Lower lobe of right lung (tissue), 2 donors: ENCODE data around the gene PRDX1. TPM values are rescaled to one million over a fixed set of nuclear protein-coding genes. Genes with fewer than 3 reads are reported as not detected.
"Not testable (repeated sequence)": the region's sequence is repeated elsewhere in the genome, so short reads cannot be mapped to it uniquely, and the experiment has no call there.

Source experiments
- ATAC-seq, 2 donors: fragments of 200-7000 bp; cut with Tn5 transposase; one replicate each; pipeline ENCODE4 v1.9.1; 2020 to 2022; ENCODE audit warnings: mild to moderate bottlenecking in 2 of 2, moderate library complexity in 2 of 2
- DNase-seq: peaks from one replicate; pipeline ENCODE4 v3.0.0-alpha.2; 2020
- H3K27ac ChIP-seq: fragments of 200-600 bp; one replicate; pipeline ENCODE4 v1.8.0; 2022
- H3K27me3 ChIP-seq: fragments of 200-600 bp; one replicate; pipeline ENCODE4 v1.8.0; 2022; ENCODE audit warnings: low read depth
- H3K36me3 ChIP-seq: fragments of 200-600 bp; one replicate; pipeline ENCODE4 v1.8.0; 2022; ENCODE audit warnings: mild to moderate bottlenecking
- H3K4me1 ChIP-seq: fragments of 200-600 bp; one replicate; pipeline ENCODE4 v1.8.0; 2022
- H3K4me3 ChIP-seq: fragments of 200-600 bp; one replicate; pipeline ENCODE4 v1.8.0; 2022; ENCODE audit warnings: mild to moderate bottlenecking
- H3K9me3 ChIP-seq: fragments of 200-600 bp; one replicate; pipeline ENCODE4 v1.8.0; 2022
- intact Hi-C: fragments of 100-400 bp; cut with DNase I; formaldehyde crosslinking; loops from one replicate; pipeline ENCODE4 v1.11.0; 2022
- total RNA-seq: library from RNA; stranded (reverse); fragmentation: NEBNext Ultra II Directional; extraction: Animal tissue kit (Norgen Biotek cat#: 25700); gene quantifications from one replicate; pipeline ENCODE4 v1.2.1, GENCODE V29; 2021
- TF ChIP-seq, protein P1 (sequence below): fragments of 200-600 bp; IDR thresholded peaks from one replicate; pipeline ENCODE4 v1.8.0; 2022; ENCODE audit warnings: antibody characterized with exemption, mild to moderate bottlenecking
- donor health status: DM: no; HTN: yes; CAD: no; lungs with severe emphysema.

PRDX1 gene
- total RNA-seq, 1 donor from 2014 or later: 417 TPM

DNA sequence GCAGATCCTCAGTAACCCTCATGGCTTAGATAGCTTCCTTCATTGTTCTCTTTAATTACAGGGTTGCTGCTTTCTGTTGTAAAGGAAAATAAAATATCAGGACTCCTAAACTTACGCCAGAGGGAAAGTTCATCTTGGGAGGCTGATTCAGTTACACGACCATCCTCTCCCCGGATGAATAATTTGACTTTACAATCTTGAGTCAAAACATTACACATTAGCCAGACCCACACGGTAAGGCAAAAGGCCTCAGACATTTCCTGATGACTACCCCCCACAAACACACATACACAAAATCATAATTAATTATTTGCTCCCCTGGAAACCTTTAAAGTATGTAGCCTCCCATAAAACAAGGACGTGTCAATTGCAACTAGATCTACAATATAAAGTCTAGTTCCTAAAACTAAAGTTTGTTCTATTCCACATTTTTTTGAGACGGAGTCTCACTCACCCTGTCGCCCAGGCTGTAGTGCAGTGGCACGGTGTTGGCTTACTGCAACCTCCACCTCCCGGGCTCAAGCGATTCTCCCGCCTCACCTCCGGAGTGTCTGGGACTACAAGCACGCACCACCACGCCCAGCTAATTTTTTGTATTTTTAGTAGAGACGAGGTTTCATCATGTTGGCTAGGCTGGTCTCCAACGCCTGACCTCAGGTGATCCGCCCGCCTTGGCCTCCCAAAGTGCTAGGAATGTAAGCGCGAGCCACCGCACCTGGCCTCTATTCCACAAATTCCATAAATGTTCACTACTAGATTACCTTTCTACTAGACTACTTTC is 830 bp upstream of the PRDX1 start:
- peak overlapping the region; percentile 94 for H3K27ac ChIP-seq
- peak overlapping the region; percentile 97 for H3K4me3 ChIP-seq
- H3K27me3 ChIP-seq: no peaks in the 10 kb centered on the region
- ATAC-seq (no peak), DNase-seq (no peak)
- no peaks in the 10 kb centered on the region for H3K9me3 ChIP-seq
- TF ChIP-seq, protein P1, sequence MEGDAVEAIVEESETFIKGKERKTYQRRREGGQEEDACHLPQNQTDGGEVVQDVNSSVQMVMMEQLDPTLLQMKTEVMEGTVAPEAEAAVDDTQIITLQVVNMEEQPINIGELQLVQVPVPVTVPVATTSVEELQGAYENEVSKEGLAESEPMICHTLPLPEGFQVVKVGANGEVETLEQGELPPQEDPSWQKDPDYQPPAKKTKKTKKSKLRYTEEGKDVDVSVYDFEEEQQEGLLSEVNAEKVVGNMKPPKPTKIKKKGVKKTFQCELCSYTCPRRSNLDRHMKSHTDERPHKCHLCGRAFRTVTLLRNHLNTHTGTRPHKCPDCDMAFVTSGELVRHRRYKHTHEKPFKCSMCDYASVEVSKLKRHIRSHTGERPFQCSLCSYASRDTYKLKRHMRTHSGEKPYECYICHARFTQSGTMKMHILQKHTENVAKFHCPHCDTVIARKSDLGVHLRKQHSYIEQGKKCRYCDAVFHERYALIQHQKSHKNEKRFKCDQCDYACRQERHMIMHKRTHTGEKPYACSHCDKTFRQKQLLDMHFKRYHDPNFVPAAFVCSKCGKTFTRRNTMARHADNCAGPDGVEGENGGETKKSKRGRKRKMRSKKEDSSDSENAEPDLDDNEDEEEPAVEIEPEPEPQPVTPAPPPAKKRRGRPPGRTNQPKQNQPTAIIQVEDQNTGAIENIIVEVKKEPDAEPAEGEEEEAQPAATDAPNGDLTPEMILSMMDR: no peak
- H3K36me3 ChIP-seq: peaks cover 13% of the 10 kb centered on the region
- H3K4me1 ChIP-seq: peaks cover 25% of the 10 kb centered on the region
- intact Hi-C loops: no loop called here

DNA sequence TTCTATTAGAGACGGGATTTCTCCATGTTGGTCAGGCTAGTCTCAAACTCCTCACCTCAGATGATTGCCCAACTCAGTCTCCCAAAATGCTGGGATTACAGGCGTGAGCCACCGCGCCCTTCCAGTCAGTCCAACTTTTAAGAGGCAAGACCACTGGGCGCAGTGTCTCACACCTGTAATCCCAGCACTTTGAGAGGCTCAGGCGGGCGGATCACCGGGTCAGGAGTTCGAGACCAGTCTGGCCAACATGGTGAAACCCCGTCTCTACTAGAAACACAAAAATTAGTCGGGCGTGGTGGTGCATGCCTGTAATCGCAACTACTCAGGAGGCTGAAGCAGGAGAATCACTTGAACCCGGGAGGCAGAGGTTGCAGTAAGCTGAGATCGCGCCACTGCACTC is 1.9 kb downstream of the PRDX1 start:
- H3K27me3 ChIP-seq, H3K9me3 ChIP-seq, DNase-seq, H3K27ac ChIP-seq, ATAC-seq, intact Hi-C loops: not testable (repeated sequence)
- H3K4me3 ChIP-seq: peak overlapping the region; percentile 25
- peaks cover 30% of the 10 kb centered on the region for H3K4me1 ChIP-seq
- peaks cover 41% of the 10 kb centered on the region for H3K36me3 ChIP-seq

DNA sequence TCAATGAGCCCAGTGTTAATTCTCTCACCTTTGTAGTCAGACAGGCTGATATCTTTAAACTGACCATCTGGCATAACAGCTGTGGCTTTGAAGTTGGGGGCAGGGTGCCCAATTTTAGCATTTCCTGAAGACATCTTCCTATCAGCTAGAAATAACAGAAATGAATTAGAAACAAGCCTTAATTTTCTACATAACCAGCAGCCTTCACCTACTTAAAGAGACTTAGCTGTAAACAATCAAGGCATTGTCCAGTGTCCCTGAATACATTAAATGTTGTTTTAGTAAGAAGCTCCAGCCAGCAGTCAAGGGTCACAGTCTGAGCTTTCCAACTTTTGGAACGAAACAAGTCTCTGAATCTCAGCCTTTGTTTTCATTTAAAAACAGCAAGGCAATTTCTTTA is 2.8 kb downstream of the PRDX1 start:
- ATAC-seq (no peak), DNase-seq (no peak)
- H3K36me3 ChIP-seq: peaks cover 49% of the 10 kb centered on the region
- H3K4me3 ChIP-seq: peak overlapping the region; percentile 25
- H3K9me3 ChIP-seq: no peaks in the 10 kb centered on the region
- H3K27ac ChIP-seq: no peak overlapping the region
- intact Hi-C loops: no loop called here
- no peaks in the 10 kb centered on the region for H3K27me3 ChIP-seq
- peaks cover 30% of the 10 kb centered on the region for H3K4me1 ChIP-seq
- TF ChIP-seq, protein P1: no peak

DNA sequence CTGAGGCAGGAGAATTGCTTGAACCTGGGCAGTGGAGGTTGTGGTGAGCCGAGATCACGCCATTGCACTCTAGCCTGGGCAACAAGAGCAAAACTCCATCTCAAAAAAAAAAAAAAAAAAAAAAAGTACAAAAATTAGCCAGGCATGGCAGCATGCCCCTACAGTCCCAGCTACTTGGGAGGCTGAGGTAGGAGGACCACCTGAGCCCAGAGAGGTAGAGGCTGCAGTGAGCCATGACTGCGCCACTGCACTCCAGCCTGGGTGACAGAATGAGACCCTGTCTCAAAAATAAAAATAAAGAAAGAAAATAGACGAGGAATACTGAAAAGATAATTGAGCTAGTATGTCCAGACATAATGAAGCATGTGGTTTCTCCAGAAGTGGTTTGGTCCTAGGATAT is 3.3 kb downstream of the PRDX1 start:
- H3K4me3 ChIP-seq, ATAC-seq, H3K27me3 ChIP-seq, H3K9me3 ChIP-seq, H3K27ac ChIP-seq, intact Hi-C loops, DNase-seq: not testable (repeated sequence)
- peaks cover 30% of the 10 kb centered on the region for H3K4me1 ChIP-seq
- peaks cover 55% of the 10 kb centered on the region for H3K36me3 ChIP-seq

DNA sequence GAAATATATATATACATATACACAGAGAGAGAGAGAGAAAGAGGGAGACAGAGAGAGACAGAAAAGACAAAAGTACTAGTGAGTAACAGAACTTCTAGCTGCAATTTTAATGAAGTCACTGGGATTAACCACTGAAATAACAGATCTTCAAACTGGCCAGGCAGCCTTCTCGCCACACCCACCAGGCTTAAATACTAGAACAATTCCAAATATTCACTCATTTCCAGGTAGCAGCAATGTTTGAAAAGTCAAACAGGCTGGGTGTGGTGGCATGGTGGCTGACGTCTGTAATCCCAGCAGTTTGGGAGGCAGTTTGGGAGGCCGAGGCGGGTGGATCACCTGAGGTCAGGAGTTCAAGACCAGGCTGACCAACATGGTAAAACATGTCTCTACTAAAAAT is 5.2 kb downstream of the PRDX1 start:
- Histone ChIP-seq H3K4me1 (peaks cover 30% of the 10 kb centered on the region), H3K27ac (no peak overlapping the region), H3K4me3 (no peak overlapping the region)

DNA sequence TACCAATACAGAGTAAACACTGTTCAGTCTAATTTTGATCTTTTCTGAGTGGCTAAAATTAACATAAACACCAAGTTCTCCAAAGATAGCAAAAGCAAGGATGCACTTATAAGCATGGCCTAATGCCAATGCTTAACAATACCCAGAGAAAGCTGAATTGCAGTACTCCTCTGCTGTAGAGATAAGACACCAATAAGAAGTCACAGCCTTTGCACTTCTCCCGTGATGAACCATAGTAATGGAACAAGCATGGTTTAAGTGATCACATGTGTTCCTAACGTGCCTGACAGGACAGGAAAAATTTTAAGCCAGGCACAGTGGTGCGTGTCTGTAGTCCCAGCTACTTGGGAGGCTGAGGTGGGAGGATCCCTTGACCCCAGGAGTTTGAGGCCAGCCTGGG is 5.6 kb downstream of the PRDX1 start:
- intact Hi-C loops: no loop called here
- no peak overlapping the region for H3K27ac ChIP-seq
- no peak overlapping the region for H3K4me3 ChIP-seq
- DNase-seq (no peak), ATAC-seq (no peak)
- TF ChIP-seq, protein P1: no peak
- H3K9me3 ChIP-seq: no peaks in the 10 kb centered on the region
- peaks cover 78% of the 10 kb centered on the region for H3K36me3 ChIP-seq
- H3K4me1 ChIP-seq: peaks cover 30% of the 10 kb centered on the region
- H3K27me3 ChIP-seq: no peaks in the 10 kb centered on the region

More for the DNA sequence above, 5.2 kb downstream of the PRDX1 start:
- peak; percentile 5 to 40 for ATAC-seq
- Histone ChIP-seq H3K36me3 (peaks cover 74% of the 10 kb centered on the region), H3K27me3 (no peaks in the 10 kb centered on the region), H3K9me3 (no peaks in the 10 kb centered on the region)
- TF ChIP-seq, protein P1: no peak
- intact Hi-C loops: no loop called here
- DNase-seq: no peak

DNA sequence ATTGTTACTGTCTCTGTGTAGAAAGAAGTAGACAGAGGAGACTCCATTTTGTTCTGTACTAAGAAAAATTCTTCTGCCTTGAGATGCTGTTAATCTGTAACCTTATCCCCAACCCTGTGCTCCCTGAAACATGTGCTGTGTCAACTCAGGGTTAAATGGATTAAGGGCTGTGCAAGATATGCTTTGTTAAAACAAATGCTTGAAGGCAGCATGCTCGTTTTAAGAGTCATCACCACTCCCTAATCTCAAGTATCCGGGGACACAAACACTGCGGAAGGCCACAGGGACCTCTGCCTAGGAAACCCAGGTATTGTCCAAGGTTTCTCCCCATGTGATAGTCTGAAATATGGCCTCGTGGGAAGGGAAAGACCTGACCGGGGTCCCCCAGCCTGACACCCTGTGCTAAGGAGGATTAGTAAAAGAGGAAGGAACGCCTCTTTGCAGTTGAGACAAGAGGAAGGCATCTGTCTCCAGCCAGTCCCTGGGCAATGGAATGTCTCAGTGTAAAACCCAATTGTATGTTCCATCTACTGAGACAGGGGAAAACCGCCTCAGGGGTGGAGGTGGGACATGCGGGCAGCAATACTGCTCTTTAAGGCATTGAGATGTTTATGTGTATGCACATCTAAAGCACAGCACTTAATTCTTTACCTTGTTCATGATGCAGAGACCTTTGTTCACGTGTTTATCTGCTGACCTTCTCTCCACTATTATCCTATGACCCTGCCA is 8.0 kb downstream of the PRDX1 start:
- intact Hi-C loops: loop anchor here (5.0 kb wide), 1 partner anchor 59 kb away; no protein-coding TSS in a partner anchor
- H3K27ac ChIP-seq: peak overlapping the region; percentile 63

More for the DNA sequence above, 8.0 kb downstream of the PRDX1 start:
- H3K27me3 ChIP-seq, DNase-seq, H3K4me3 ChIP-seq, H3K9me3 ChIP-seq: not testable (repeated sequence)
- peak in 1 of 2 donors; percentile 37 for ATAC-seq
- Histone ChIP-seq H3K36me3 (peaks cover 100% of the 10 kb centered on the region), H3K4me1 (peaks cover 23% of the 10 kb centered on the region)
